COLO668 (cell line): ENCODE data around the gene NMT1.
"Not testable (repeated sequence)": the region's sequence is repeated elsewhere in the genome, so short reads cannot be mapped to it uniquely, and the experiment has no call there.

Experiments
- DNase-seq: peaks from one replicate; lab custom pipeline; 2025; ENCODE audit not compliant: unreplicated experiment; lab: John Stamatoyannopoulos, UW

The NMT1 gene

DNA sequence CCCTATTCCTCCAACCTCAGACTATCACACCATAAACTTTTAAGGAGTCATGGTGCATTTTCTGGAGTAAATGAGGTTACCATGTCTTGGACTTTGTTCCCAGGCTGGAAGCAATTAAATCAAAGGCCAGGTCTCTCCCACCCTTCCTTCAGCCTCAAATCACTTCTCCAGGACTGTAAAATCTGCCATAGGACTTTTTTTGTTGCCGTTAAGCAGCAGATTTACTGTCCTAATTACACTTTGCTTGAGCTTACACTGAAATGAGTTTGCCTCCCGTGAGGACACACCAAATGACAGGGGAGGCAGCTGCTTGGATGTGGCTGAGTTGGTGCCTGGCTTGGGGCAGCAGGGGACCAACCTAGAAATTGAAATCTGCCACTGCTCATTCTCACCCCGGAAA, 24.4 kb upstream of the NMT1 start:
- DNase-seq, result no peak

DNA sequence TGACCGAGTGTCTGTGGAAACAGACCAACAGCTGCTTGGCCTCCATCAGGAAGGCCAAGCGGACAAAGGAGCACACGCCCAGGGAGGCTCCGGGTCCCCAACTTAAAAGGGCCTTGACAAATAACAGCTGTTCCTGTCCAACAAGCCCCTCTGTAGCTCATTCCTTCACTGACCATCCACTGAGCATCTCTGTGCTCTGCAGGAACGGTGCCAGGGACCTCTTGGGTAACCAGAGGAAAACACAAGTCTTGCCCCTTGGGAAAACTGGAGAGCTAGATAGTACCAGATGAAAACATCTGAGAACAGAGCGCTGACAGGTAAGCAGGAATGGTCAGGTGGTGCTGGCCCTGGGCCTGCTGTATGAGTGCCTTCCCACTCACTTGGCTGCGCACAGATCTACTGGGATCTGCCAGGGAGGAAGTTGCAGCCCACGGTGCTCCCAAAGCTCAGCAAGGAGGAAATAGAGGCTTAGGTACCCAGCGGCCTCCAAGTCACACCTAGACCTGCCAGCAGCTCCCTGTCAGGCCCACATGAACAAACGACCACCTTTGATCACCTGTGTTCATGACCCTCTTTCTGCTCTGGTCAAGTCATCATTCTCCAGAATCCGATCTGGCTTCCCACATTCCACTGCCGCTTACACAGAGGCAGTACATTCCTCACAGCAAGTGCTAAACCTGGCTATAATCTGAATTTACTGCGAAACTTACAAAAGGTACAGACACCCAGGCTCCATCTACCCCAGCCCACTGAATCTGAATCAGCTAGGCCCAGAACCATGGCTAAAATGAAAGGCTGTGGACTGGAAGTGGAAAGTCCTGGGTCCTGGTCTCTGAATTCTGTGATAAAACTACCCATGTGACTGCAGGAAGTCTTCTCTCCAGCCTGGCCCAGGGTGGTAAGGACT, 22.1 kb upstream of the NMT1 start:
- no peak for DNase-seq

DNA sequence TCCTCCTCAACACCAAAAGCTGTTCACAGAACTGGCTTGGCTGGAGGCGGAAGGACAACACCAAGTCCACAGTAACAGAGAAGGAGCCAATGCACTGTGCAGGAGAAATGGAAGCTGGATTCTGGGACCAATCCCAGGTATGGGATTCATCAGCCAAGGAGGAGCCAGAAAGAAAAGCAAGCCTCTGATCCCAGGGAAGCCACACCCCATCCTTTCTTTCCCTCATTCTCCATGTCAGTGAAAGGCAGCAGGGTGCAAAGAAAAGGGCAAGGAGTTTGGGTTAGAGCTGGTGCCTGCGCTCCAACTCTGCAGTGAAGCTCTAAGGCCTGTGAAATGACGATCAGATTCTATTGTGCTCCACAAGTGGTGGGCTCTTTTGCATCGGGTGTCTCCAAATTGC, 20.7 kb upstream of the NMT1 start:
- no peak for DNase-seq

DNA sequence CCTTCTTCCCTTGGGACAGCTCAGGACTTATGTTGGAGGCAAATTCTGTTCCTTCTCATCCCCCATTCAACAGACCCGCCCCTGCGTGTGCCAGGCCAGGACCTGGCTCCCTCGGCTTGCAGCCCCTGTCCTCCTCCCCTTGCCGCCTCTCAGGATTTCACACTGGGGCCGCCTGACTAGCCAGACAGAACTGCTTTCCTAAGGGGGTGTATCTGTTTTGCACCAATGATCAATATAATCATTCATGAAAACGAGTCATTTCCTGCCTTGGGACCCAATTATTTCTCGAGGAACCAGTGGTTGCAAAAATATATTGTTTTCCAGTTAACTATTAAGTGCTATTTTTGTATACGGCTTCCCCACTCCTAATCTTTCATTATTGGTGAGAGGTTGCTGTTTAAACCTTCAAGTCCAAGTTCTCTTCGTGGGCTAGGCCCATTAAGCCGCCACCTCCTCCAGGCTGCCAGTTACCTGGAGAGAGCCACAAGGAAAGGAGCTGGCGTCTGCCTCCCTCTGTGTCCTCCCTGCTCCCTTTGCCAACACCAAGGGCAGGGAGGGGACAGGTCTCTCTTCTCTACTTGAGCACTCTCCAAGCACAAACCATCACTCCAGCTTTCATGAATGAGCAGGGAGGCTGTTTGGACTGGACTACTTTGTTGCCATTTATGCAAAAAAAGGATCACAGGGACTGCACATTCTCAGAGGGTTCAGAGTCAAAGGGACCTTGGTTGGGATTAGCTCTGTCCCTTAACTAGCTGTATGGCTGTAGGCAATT, 18.6 kb upstream of the NMT1 start:
- no peak for DNase-seq

DNA sequence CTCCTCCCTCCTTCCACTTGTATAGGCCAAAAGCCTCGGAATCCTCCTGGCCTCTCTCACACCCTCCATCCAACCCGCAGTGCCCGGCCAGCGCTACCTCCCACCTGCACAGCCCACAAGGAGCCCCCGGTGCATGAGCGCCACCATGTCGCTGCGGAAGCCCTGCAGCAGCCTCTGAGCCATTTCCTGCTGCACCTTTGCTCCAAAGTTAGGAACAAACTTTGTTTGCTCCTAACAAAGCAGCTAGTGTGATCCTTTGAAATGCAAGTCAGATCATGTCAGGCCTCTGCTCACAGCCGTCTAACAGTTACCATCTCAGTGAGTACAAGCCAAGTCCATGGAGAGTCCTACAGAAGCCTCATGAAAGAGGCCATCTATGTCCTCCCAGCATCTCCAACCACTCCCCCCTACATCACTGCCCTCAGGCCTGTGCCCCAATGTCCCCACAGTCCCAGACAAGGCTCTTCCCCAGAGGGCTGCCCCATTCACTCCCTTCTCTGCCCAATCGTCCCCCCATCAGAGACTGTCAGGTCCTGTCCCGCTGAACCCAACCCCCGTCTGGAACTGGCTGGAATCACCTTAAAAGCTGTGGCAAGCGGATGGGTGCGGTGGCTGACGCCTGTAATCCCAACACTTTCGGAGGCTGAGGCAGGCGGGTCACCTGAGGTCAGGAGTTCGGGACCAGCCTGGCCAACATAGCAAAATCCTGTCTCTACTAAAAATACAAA, 17.1 kb upstream of the NMT1 start:
- DNase-seq, result no peak

DNA sequence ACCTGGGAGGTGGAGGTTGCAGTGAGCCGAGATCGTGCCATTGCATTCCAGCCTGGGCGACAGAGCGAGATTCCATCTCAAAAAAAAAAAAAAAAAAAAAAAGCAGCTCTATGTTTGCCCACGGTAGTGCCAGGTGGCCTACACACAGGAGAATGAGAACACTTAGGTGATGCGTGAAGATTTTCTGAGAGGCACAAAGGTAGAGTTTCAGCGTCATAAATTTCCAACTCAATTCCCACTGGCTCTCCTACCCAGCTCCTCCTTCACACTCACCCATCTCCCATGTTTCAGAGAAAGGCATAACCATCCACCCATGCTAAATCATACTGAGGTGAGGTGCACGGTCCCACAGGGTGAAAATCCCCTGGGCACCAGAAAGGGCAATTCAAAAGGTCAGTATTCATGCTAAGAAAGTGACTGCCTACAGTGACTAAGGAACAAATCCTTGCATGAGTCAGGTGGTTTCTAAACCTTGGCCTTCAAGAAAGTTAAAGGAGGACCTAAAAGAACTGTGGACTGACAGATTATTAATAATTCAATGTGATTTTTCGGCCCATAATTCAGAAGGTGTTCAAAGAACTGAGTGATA, 14.5 kb upstream of the NMT1 start:
- DNase-seq, result no peak

DNA sequence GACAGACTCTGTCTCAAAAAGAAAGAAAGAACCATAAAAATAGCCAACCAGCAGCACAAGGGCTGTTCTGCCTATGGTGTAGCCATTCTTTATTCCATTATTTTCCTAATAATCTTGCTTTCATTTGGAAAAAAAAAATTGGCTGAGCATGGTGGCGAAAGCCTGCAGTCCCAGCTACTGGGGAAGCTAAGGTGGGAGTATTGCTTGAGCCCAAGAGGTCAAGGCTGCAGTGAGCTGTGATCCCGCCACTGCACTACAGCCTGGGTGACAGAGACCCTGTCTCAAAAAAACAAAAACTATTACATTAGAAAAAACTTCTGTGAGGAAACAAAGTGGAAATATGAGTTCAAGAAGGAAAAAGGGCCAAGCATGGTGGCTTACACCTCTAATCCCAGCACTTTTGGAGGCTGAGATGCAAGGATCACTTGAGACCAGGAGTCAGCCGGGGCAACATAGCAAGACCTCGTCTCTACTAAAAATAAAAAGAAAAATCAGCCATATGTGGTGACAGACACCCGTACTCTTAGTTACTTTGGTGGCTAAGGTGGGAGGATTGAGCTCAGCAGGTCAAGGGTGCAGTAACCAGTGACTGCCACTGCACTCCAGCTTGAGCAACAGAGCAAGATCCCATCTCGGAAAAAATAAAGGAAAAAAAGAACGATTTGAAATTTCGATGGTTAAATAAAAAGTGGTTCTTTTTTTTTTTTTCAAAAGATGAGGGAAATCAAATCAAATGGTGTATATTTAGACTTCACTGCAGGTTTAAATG, 12.1 kb upstream of the NMT1 start:
- DNase-seq, result no peak

DNA sequence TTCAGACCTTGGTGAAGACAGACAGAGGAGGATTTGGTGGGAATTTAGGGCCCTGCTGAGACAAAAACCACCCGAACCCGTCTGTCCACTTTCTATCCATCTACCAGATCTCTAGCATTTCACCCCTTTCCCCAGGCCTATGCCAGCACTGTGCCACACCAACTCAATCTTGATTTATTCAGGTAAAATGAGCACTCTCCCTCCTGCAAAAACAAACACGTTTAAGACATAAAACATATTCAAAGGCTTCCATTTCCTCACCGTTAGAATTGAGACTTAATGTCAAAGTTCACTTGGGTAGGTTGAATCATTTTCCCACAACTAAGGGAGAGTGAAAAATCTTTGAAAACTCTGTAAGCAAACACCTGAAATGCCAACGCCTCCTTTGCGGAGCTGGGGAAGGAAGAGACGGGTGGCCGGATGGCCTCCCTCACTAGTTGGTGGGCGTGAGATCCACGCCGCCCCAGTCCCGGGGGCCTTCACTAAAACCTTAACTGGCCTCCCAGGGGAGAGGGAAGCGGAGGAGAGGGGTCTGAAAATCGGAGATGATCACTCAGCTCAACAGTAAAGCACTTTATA, 10.5 kb upstream of the NMT1 start:
- DNase-seq, result peak; percentile 10

DNA sequence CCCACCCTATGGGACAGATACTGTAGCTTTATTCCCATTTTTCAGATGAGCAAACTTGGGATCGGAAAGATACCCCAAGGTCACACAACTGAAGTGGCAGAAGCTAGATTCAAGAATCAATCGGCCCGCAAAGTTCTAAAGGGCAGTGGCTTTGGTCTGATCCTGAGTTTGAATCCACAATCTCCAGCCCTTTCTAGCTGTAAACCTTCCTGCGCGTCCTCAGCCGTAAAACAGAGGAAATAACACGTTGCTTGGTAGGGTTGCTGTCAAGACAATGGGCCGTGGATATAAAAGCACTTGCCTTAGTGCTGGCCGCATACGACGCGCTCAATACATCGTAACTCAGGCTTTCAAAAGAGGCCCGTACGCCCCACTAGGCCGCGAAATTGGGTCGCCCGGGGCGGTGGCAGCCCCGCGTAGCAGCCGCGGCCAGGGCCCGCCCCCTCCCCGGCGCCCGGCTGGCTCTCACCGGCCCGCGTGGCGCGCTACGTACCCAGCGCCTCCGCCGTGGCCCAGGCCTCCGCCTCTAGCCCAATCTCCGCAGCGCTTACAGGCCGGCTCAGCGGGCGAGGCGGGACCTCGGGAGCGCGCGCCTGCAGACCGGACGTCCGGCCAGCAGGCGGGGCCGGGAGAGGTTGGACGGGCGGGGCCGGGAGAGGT, 9.9 kb upstream of the NMT1 start, which contains the start of gene DCAKD:
DCAKD (minus strand) TSS at position 573 of the 660 bp plus-strand sequence. CDS start 16,747 bp downstream, outside the sequence.
- peak; percentile 95 for DNase-seq

DNA sequence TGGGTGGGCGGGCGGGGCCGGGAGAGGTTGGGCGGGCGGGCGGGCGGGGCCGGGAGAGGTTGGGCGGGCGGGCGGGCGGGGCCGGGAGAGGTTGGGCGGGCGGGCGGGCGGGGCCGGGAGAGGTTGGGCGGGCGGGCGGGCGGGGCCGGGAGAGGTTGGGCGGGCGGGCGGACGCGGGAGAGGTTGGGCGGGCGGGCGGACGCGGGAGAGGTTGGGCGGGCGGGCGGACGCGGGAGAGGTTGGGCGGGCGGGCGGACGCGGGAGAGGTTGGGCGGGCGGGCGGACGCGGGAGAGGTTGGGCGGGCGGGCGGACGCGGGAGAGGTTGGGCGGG, 9.4 kb upstream of the NMT1 start:
- not testable (repeated sequence) for DNase-seq

DNA sequence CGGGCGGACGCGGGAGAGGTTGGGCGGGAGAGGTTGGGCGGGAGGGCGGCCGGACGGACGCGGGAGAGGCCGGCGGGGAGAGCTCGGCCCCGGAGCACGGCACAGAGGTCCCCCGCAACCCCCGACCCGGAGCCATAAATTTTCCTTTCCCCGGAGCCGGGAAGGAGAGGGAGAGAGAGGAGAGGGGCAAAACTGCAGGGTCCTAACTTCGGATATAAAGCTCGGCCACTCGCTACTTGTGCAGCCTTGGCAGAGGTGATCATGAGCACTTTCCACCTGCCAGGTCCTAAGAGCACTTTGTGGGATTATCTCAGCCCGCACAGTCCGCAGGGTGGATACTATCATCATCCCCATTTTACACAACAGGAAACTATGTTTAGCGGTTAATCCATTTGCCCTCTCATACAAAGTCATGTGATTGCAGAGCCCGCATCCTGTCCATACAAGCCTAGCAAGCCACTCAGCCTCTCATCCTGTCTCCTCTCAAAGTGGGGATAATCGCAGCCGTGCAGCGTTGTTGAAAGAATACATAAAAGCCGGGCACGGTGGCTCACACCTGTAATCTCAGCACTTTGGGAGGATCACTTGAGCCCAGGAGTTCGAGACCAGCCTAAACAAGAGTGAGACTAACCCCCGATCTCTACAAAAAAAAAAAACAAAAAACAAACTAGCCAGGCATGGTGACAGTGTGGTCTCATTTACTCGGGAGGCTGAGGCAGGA, 8.9 kb upstream of the NMT1 start:
- DNase-seq, result peak; percentile 32

DNA sequence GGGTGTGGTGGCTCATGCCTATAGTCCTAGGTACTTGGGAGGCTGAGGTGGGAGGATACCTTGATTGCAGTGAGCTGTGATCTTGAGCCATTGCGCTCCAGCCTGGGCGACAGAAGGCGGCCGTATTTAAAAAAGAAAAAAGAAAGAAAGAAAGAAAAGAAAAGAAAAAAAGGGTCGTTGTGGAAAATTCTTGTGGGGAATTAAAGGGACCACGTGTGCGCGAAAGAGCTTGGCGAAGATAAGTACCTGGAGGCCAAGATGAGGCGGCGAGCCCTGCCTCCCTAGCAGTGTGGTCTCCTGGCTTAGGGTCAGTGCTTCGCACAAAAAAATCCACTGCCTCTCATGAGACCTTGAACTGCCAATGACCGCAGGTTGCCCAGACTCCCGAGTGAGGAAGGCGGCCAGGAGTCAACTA, 728 bp upstream of the NMT1 start:
- DNase-seq, result no peak

DNA sequence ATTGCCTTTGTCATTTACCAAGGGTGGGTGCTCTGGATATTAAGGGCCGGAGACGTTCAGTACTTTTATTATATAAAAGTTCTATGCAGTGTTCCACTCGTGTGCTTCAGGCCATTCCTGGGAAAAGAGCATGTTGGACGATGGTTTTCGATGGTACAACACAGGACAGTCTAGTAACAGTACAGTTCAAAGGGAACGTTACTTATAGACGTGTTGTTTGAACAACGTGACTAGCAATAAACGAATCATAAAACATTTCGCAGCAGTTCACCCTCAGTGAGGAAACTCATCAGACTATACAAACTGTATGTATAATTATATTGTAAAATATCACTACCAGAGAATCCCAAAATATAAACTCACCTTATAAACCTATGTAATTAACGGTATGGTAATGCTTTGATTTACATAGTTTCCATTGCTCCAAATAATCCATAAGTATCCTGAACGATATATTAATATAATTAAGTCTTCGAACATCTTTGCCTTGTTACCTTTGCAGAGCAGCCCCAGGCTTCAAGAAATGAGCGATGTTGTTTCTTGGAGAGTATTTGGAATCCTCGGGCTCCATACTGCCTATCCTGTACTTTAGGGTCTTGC, 589 bp downstream of the NMT1 start:
- no peak for DNase-seq

DNA sequence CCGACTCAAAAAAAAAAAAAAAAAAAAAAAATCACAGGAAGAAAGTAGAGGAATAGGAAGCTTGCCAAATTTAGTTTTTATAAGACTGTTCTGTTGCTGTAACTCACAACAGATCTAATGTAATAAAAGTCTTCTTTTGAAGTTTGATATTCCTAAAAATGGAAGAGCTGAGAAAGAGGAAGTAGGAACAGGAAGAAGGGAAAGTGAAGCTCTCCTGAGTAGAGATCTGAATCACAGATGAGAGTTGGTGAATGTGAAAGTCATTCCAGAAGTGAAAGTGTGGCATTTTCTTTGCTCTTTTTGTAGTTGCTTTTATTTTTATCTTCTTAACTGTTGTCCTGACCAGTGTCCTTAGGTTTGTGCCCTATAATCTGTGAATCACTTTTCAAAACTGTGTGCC, 2.1 kb downstream of the NMT1 start:
- DNase-seq, result no peak

DNA sequence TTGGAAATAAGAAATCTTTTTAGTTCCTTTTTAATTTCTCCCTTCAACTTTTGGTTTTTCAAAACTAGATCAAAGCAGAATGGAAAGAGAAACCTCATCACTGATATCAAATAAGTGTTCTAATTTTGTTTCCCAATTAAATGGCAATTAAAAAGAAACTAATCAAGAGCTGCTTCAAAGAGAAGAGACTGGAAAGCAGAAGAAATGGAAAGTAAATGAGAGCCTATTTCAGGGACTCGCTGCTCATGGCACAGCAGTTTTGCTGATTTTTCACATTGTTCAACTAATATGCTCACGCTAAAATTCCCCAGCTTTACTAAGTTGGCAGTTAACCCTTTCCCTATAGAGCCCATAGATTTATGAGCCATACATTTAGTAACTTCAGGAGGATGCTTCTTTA, 6.5 kb downstream of the NMT1 start:
- no peak for DNase-seq

DNA sequence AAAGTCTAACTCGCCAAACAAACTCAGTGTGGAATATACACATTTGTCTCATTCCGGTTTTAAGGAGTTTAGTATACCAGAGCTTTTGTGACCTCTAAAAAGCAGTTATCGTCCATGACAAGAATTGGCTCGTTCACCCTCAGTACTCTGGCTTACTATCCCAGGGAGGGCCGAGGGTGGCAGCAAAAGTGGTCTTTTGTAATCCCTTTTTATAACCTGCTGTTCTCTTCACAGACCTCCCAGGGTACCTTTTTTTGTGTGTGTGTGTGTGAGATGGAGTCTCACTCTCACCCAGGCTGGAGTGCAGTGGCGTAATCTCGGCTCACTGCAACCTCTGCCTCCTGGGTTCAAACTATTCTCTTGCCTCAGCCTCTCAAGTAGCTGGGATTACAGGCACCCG, 8.9 kb downstream of the NMT1 start:
- DNase-seq, result no peak

DNA sequence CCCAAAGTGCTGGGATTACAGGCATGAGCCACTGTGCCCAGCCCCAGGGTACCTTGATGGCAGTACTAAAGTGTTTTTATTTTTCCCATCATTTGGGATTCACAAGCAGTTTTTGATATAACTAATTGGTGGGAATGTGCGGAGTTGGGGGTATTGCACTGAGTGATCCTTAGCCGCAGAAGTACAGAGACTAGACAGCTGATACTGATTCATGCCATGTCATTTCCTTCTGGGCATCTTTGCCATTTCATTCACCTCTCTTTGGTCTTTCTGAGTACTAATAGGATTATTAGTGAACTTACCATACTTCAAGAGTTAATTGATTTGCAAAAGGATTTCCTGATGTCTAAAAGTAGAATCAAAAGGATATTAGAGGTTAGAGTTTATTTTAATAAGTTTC, 9.7 kb downstream of the NMT1 start:
- DNase-seq, result no peak

DNA sequence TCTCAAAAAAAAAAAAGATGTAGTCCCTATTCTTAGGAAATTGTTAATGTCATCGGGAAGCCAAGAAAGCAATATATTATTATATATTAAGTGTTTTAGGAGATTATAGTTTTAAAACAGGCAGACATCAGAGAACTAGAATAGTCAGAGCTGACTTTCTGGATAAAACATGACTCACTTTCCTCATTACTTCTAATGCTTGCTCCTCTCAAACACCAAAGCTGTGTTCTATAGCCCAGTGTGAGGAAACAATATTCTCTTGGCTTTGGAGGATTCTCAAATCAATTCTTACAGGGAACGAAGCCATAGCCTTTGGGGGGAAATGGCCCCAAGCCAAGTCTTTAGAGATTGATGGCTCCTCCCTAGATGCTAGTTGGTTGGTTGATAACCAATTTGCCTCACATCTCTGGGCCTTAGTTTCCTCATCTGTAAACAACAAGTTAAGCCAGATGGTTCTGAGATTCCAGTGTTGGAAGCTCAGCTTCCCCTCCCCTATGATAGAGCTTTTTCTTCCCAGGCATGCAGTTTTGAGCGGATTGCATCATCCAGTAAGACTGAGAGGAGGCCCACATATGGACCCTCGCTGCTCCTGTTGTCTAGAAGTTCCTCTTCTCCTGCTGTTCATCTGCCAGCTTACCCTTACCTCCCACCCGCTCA, 12.4 kb downstream of the NMT1 start:
- DNase-seq, result no peak
